KMS-11 (cell line): Measurements from ENCODE around the gene CWC25.

Experiments
- H2AFZ ChIP-seq: fragments of 200-600 bp; sonication (generic); 2 replicates; pipeline ENCODE4 v1.6.1; 2016; ENCODE audit warnings: antibody characterized with exemption, mixed run types, low read depth
- H3K27ac ChIP-seq: fragments of 200-600 bp; sonication (generic); 2 replicates; pipeline ENCODE4 v1.6.1; 2016; ENCODE audit warnings: mild to moderate bottlenecking, mixed run types
- H3K27me3 ChIP-seq: fragments of 200-600 bp; sonication (generic); 2 replicates; pipeline ENCODE4 v1.6.1; 2017; ENCODE audit warnings: mild to moderate bottlenecking, low read depth, mixed run types, moderate library complexity; ENCODE audit not compliant: insufficient read depth
- H3K36me3 ChIP-seq: fragments of 200-600 bp; sonication (generic); 2 replicates; pipeline ENCODE4 v1.6.1; 2017; ENCODE audit warnings: mild to moderate bottlenecking, mixed run types; ENCODE audit not compliant: insufficient read depth
- H3K4me1 ChIP-seq: fragments of 200-600 bp; sonication (generic); 2 replicates; pipeline ENCODE4 v1.6.1; 2016; ENCODE audit warnings: mild to moderate bottlenecking, low read depth, mixed run types; ENCODE audit not compliant: poor library complexity, severe bottlenecking
- H3K4me2 ChIP-seq: fragments of 200-600 bp; sonication (generic); 2 replicates; pipeline ENCODE4 v1.7.0; 2016; ENCODE audit warnings: mild to moderate bottlenecking, mixed run types
- H3K4me3 ChIP-seq: fragments of 200-600 bp; sonication (generic); IDR thresholded peaks from 2 replicates; pipeline ENCODE4 v1.6.1; 2017; ENCODE audit warnings: low read depth, low read length, mixed read lengths; ENCODE audit not compliant: insufficient read depth
- H3K79me2 ChIP-seq: fragments of 200-600 bp; sonication (generic); 2 replicates; pipeline ENCODE4 v1.6.1; 2016; ENCODE audit warnings: low read depth, mixed run types; ENCODE audit not compliant: insufficient read depth
- H3K9ac ChIP-seq: fragments of 200-600 bp; sonication (generic); 2 replicates; pipeline ENCODE4 v1.6.1; 2016; ENCODE audit warnings: mild to moderate bottlenecking, mixed run types
- H4K20me1 ChIP-seq: fragments of 200-600 bp; sonication (generic); 2 replicates; pipeline ENCODE4 v1.6.1; 2016; ENCODE audit warnings: mild to moderate bottlenecking, mixed run types; ENCODE audit not compliant: insufficient read depth
- CTCF ChIP-seq: fragments of 200-600 bp; sonication (generic); conservative IDR thresholded peaks from 2 replicates; pipeline ENCODE4 v1.6.1; 2017; ENCODE audit warnings: low read depth, mild to moderate bottlenecking, antibody characterized with exemption, low read length, moderate library complexity, mixed read lengths

CWC25 gene

DNA sequence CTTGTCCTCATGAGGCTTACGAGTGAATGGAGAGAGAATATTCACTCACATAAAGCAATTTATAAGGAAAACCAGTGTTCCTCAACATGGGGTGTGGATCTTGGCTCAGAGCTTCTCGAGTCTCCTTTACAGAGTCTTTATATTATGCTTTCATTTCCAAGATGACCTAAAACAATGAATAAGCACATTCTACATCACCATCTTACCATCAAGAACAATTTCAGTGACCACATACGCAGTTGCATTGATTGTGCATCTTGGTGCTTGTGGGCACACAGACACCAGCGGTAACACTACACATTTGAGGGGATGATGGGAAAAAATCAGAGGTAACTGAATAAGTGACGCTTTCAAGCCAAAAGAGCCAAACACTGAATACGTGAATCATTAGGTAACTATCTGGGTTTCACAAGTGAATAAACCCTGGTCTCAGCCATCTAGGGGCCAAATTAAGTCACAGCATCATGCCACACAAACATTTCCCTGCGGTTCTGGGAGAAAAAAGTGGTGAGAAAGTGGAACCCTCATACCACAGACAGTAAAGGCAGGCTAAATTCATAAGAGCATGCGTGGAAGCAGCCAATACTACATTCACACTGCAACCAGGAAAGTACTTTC, 9.4 kb downstream of the CWC25 start:
- H3K79me2 ChIP-seq = peaks cover 33% of the 10 kb centered on the region; the same call in 1 of the 2 replicates
- H3K27me3 ChIP-seq = no peaks in the 10 kb centered on the region
- no peak overlapping the region for H3K4me3 ChIP-seq
- H2AFZ ChIP-seq = no peak overlapping the region
- peaks cover 11% of the 10 kb centered on the region; the same call in 1 of the 2 replicates for H3K36me3 ChIP-seq
- H4K20me1 ChIP-seq = peaks cover 7% of the 10 kb centered on the region
- peak overlapping the region; percentile 65 for H3K4me2 ChIP-seq
- H3K27ac ChIP-seq = peak overlapping the region; percentile 59
- peak; percentile 82 for TF ChIP-seq CTCF
- H3K9ac ChIP-seq = no peak overlapping the region
- peaks cover 29% of the 10 kb centered on the region for H3K4me1 ChIP-seq

GRCh38 chr17:38809828-38810227, 15.3 kb downstream of the CWC25 start:
- Histone ChIP-seq H3K27ac (no peak overlapping the region), H2AFZ (no peak overlapping the region), H3K4me3 (no peak overlapping the region), H3K27me3 (no peaks in the 10 kb centered on the region), H4K20me1 (no peaks in the 10 kb centered on the region), H3K36me3 (peaks cover 21% of the 10 kb centered on the region; the same call in 1 of the 2 replicates), H3K4me1 (peaks cover 2% of the 10 kb centered on the region), H3K4me2 (no peak overlapping the region), H3K79me2 (peaks cover 2% of the 10 kb centered on the region; the same call in 1 of the 2 replicates), H3K9ac (no peak overlapping the region)
- no peak for TF ChIP-seq CTCF

DNA sequence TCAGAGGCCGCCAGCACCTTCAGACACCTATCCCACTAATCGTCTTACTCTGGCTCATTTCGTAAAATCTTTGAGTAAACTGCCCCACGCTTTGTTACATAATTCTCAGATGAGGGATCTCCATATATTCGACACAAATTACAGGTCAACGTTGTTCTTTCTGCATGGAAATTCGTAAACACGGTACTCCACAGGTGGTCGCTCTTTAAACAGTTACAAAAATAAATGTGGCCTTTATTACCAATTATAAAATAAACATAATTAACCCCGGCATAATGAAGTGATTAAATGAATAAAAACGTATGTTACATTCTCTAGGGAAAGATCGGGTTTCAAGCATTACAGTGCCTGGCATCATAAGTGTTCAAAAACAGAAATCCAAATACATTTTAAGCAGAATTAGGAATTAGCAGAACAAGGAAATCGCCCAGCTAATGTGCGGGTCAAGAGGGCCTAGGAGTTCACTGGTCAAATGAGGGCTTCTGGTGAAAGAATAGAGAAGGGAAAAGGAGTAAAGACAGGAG, 24.8 kb downstream of the CWC25 start:
- Histone ChIP-seq H4K20me1 (no peaks in the 10 kb centered on the region), H3K36me3 (no peaks in the 10 kb centered on the region; the same call in 1 of the 2 replicates), H3K27ac (peak overlapping the region; percentile 86; the same call in 1 of the 2 replicates), H3K27me3 (no peaks in the 10 kb centered on the region), H3K9ac (peak overlapping the region; percentile 90; the same call in 1 of the 2 replicates), H3K79me2 (peaks cover 37% of the 10 kb centered on the region), H3K4me3 (no peak overlapping the region), H3K4me1 (peaks cover 38% of the 10 kb centered on the region), H3K4me2 (peak overlapping the region; percentile 56), H2AFZ (peak overlapping the region; percentile 63)
- TF ChIP-seq CTCF = no peak

GRCh38 chr17:38799501-38800236, 25.5 kb downstream of the CWC25 start, which contains the start of gene PIP4K2B:
PIP4K2B (minus strand) TSS chr17:38799556; CDS start chr17:38799424, 132 bp downstream.
- peak within 1 kb of the TSS; percentile 90 for H3K9ac ChIP-seq
- peaks cover 39% of the 10 kb centered on the region for H3K4me1 ChIP-seq
- no peaks in the 10 kb centered on the region for H4K20me1 ChIP-seq
- H3K4me3 ChIP-seq = no peak within 1 kb of the TSS
- no peak for TF ChIP-seq CTCF
- no peaks in the 10 kb centered on the region for H3K27me3 ChIP-seq
- no peaks in the 10 kb centered on the region; the same call in 1 of the 2 replicates for H3K36me3 ChIP-seq
- peak within 1 kb of the TSS; percentile 86 for H3K27ac ChIP-seq
- H2AFZ ChIP-seq = peak within 1 kb of the TSS; percentile 63
- H3K4me2 ChIP-seq = peak within 1 kb of the TSS; percentile 82
- peaks cover 40% of the 10 kb centered on the region for H3K79me2 ChIP-seq
